GM12801 (cell line): Measurements from ENCODE around the gene AP2A2.

Source experiments
- TF ChIP-seq, protein P1 (sequence below): IDR thresholded peaks from one replicate; pipeline ENCODE4 v1.5.1; 2011; ENCODE audit warnings: control low read depth; ENCODE audit not compliant: insufficient read length; ENCODE audit errors: extremely low read depth

AP2A2 gene

DNA sequence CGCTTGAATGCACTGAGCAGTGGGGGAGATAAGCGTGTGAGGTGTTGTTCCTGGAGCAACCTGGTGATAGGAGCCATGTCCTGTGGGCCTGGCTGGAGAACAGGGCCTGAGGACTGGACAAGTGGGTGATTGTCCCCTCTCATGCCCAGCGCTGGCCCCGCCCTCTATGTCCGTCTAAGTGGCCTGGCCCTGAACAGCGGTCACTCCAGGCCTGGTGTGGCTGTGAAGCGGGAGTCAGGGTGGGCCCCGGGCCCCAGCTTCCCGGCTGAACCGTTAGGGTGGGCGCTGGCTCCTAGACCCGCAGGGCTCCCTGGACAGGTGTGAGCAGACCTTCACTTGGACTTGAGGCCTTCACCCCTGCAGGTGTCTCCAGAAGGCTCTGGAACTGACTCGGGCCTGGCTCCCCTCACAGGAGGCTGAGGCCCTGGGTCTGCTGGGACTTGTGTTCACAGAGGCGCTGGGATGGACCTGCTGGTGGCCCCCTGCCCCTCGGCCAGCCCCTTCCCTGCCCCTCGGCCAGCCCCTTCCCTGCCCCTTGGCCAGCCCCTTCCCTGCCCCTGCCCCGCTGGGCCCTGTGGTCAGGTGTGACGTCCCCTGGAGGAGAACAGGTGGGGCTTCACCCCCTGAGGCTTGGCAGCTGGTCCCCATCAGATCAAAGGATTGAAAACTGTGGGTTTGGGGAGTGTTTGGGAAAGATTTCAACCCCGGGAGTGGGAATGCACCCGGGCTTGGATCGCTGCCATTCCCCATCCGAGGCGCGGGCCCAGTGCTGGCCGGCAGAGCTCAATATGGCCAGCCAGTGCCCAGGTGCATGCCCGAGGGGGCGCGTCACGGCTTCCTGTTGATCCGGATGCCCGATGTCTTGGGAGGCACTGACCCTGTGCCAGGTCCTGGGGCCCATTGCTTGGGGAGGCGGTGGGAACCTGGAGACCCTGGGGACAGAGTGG lies 114.1 kb downstream of the AP2A2 start:
- TF ChIP-seq, protein P1, sequence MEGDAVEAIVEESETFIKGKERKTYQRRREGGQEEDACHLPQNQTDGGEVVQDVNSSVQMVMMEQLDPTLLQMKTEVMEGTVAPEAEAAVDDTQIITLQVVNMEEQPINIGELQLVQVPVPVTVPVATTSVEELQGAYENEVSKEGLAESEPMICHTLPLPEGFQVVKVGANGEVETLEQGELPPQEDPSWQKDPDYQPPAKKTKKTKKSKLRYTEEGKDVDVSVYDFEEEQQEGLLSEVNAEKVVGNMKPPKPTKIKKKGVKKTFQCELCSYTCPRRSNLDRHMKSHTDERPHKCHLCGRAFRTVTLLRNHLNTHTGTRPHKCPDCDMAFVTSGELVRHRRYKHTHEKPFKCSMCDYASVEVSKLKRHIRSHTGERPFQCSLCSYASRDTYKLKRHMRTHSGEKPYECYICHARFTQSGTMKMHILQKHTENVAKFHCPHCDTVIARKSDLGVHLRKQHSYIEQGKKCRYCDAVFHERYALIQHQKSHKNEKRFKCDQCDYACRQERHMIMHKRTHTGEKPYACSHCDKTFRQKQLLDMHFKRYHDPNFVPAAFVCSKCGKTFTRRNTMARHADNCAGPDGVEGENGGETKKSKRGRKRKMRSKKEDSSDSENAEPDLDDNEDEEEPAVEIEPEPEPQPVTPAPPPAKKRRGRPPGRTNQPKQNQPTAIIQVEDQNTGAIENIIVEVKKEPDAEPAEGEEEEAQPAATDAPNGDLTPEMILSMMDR: no peak

DNA sequence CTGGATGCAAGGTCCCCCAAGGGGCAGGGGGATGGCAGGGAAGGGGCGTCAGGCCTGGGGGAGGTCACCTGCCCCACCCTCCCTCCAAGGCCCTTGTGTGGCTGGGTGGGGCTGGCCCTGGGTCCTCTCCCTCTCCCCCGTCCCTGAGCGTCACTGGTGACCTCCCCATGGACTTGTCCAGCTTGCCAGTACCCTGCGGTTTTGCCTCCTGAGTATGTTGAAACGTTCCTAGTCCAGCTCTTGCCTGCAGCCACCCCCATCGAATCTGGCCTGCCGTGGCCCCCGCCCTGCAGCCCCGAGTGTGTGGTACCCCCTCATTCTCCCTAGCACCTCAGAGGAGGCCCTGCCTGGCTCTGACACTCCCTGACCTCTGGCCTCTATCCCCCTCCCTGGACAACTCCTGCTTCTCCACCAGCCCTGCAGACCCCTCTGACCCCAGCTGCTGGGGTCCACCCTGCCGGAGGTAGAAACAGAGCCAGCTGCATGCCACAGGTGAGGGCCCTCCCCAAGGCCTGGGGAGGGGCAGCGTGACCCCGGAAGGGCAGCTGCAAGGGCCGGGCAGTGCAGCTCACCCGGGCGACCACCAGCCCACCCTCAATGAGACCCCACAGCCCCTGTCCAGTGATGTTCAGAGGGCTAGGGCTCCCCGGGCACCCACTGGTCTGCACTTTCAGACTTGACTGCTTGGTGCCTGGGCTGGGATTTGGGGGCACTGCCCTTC lies 114.9 kb downstream of the AP2A2 start:
- TF ChIP-seq, protein P1: no peak

DNA sequence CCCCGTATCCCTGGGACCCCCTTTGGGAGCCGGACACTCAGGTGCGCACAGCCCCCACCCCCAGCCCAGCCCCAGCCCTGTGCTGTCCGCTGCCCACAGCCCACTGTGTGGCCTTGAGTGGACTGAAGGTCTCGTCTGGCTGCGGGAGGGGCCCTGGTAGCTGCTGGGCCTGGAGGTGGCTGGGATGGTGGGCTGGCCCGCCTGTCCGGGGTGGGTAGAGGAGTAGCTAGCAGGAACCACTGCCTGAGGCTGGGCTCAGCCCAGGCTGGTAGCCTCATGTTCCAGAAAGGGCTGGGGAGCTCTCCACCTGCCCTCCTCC lies 115.4 kb downstream of the AP2A2 start:
- TF ChIP-seq, protein P1: no peak

DNA sequence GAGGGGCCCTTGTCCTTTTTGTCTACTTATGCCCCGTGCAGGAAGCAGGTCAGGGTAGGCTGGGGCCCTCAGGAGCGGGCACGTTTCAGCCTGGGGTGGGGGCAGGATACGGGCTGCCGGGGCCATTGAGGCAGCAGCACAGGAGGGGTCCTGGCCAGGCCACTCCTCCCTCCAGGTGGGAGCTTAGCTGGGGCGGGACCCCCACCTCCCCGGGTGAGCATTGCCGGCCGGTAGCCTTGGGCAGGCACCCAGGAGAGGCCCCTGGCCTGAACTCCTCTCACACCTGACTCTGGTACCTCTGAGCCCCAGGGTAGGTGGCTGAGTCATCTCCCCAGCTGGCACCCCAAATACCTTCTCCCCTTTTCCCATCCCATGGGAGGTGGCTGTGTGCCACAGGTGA lies 115.8 kb downstream of the AP2A2 start:
- TF ChIP-seq, protein P1: no peak

DNA sequence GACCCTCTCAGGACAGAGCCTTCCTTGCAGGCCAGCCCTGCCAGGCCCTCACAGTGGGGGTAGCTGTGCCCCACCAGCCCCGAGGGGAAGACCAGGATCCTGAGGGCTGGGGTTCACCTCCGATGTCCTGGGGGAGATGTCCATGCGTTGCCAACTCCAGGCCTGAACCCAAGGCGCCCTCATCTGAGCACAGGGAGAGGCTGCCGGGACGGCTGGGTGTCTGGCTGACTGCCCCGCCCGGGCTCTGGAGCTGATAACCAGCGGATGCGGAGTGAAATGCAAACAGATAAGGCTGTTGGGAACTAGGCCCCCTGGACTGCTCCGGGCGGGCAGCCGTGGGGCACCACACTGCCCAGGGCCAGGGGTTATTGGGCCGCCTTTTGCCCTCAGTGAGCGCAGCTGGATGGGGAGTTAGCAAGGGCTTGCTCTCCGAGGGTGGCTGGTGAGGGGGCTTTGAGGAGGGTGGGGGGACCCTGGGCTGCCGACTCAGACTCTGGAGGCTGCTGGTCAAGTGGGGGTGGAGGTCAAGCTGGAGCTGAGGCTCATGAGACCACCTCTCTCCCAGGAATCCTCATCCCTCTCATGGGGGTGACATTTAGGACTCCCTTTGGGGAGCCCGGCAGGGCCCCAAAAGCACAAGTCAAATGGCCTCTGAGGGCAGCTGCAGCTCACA lies 116.4 kb downstream of the AP2A2 start:
- TF ChIP-seq, protein P1: no peak

DNA sequence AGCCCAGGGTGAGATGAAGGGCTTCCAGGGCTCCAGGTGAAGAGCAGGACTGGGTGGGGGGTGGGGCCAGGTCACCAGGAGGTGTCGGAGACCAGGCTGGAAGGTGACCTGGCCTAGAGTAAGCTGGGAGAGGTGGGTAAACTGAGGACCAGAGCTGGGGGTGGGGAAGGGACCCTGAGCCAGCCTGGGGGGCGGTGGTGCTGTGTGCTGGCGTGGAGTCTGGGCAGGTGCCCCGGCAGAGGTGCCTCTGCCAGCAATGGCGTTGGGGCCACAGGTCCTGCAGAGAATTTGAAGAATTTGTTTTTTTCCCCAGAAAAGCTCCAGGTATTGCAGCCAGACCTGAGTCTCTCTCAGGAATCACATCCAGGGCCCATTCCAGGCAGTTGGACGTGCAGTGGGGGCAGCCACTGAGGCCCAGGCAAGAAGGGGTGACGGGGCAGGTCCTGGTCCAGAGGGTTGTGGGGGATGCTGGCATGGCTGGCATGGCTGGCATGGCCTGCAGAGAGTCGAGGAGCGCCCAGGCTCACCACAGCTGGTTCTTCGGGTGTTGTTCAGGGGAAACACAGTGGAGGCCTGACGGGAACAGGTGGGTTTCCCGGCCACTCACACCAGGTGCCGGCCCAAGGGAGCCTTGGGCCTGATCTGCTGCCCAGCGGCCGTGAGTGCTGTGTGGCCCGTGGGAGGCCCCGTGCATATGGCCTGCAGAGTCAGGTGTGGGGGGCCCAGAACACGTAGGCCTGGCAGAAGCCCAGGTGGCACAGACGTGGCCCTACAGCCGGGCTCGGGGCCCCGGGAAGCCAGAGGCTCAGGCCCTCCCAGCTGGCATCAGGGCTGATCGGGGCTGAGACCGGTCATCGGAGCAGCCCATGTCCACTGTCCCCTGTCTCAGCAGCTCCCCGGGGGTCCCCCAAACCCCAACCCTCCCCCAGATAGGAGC lies 117.2 kb downstream of the AP2A2 start:
- TF ChIP-seq, protein P1: no peak
